Stimulated activated CD8-positive, alpha-beta memory T cell treated with anti-CD3 and anti-CD28 coated beads, Interleukin-4, amount 100 ng/mL, for 48 hours (primary cell): Measurements from ENCODE around the gene SPSB3.
"Not testable (repeated sequence)": the region's sequence is repeated elsewhere in the genome, so short reads cannot be mapped to it uniquely, and the experiment has no call there.

Experiments
- DNase-seq: peaks from one replicate; pipeline ENCODE4 v3.0.0-alpha.2; 2020

SPSB3 gene

DNA sequence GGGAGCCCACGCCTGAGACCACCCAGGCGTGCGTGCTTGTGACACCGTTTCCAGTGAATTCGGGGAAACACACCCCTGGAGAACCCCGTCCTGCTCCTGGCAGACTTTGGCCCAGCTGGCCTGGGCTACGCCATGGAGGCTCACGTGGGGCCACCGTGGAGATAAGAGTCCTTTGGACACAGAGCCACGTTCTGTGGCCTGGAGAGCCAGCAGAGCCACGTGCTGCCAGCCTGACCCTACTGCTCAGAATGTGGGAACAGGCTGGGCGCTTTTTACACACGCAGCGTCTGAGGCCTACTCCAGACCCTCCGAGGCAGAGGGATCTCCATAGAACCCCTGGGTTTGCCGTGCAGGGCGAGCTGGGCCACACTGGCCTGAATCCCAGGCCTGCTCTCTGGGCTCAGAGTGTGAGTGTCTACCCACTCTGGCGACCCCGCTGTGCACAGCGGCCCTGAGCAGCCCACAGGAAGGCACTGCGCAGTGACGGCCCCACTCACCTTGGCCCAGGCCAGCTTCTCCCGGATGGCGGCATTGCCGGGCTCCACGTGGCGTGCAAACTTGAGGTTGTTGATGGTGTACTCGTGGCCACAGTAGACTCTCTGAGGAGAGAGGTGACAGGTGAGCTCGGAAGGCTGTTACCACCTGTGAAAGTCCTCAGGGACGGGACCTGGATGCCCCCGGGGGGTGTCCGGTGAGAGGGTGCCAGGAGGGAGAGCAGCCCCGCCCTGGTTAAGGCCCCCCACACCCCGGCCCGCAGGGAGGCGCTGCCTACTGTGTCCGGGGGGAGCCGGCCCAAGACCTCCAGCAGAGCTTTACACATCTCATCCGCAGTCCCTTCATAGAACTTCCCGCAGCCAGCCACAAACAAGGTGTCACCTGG, 34.3 kb upstream of the SPSB3 start:
- DNase-seq, result no peak

DNA sequence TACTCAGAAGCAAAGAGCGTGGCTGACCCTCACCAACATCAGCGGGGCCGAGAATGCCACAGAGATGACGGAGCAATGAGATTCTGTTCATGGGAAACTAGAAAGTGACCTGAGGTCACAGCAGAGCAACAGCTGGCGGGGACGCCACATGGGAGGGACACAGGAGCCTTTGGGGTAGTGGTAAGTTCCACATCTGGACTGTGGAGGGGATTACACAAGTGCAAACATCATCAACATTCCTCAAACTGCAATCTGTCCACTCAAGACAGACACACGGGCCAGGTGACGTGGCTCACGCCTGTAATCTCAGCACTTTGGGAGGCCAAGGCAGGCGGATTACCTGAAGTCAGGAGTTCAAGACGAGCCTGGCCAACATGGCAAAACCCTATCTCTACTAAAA, 33.1 kb upstream of the SPSB3 start:
- DNase-seq, result no peak

DNA sequence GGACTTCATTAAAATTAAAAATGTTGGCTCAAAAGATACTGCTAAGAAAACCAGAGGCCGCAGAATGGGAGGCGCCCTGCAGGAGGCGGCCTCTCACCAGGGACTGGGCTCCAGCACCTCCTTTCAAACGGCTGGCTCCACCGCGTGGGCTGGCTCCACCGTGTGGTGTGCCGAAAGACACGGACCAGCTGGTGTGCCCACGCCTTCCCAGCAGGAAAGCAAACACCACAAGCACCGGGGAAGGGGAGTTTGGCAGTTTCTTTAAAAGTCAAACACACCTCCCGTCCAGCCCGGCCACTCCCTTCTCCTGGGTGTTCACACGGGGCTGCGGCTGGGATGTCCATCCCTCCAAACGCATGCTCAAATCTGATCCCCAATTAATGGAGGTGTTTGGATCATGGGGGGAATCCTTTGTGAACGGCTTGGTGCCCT, 30.4 kb upstream of the SPSB3 start:
- peak; percentile 72 for DNase-seq

DNA sequence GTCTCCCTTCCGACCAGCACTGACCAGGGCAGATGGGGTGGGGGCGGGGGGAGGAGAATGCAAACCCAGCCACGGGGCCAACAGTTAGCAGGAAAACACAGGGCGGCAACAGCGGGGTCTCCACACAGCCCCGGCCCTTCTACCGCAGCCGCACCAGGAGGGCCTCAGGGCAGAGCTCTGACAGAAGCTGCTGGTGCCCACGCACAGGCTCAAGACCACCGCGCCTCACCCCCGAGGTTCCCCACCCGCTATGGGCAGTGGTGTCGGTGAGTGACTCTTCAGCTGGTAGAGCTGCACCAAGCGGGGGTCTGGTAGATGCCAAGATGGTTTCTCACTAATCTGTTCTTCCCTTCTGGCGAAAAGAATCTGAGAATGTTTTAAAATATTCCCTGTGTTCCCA, 28.2 kb upstream of the SPSB3 start:
- no peak for DNase-seq

DNA sequence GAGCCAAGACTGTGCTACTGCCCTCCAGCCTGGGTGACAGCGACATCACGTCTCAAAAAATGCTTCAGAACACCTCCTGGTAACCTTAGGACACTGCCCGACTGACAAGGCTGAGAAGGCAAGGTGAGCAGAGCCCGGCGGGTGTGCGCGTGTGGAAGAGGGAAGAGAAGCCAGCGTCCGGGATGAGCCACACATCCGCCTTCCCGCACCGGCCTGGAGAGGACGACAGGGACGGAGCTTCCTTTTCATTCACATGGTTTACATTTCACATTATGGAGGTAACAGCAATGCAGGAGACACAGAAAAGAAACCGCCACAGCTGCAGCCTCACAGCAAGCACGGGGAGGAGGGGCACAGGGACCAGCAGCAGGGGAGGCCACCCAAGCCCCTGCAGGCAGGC, 27.7 kb upstream of the SPSB3 start:
- DNase-seq, result no peak

DNA sequence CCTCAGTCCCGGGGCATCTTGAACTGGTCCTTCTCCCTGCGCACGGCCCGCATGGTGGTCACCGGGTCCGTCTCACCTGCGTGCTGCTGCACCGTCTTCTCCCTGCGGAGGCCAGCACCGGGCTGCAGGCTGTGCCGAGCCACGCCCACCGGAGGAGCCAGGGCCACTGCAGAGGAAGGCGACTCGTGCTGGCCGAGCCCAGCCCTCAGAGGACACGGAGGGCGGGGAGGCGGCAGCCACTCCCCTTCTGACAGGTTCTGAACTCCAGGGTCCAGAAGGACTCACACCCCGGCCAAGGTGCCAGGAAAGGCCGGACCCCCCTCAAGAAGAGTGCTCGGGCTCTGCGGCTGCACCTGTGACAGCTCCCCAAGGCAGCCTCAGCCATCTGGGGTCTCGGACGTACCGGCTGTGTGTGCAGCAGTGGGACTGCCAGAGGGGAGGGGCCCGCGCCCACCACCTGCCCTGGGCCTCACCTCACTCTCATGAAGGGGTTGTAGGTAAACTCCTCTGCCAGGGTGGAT, 27.0 kb upstream of the SPSB3 start:
- no peak for DNase-seq

DNA sequence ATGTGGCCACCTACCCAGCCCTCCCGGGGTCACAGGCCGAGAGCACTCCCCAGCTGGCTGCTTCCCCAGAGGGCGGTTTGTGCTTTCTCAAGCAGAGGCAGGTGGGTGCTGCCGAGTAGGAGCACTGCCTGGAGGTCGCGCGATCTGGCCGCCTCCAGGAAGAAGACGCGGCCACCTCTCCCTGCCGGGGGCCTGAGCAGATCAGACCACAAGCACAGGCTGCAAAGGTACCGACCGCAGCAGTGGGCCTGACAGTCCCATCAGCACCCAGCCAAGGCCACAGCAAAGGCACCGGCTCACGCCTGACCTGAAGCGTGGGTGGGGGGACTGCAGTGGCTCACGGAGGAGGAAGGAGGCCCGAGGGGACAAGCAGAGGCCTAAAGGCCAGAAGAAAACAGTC, 26.3 kb upstream of the SPSB3 start:
- DNase-seq, result no peak

DNA sequence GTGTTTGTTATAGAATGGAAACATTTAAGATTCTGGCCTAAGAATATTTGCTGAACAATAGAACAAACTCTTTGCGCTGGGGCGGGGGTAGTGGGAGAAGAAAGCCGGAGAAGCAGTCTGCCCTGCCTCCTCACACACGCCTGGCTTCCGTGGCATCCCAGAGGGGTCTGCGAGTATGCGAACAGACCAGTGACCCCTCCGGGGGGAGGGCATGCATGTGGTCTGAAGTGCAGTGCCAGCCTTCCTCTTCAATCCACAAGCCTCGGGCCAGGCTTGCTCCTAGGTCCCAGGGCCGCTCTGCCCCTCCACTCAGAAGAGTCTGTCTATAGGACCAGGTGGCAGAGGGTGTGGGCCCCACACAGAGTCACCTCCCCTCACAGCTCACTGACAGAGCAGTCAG, 25.3 kb upstream of the SPSB3 start:
- no peak for DNase-seq

DNA sequence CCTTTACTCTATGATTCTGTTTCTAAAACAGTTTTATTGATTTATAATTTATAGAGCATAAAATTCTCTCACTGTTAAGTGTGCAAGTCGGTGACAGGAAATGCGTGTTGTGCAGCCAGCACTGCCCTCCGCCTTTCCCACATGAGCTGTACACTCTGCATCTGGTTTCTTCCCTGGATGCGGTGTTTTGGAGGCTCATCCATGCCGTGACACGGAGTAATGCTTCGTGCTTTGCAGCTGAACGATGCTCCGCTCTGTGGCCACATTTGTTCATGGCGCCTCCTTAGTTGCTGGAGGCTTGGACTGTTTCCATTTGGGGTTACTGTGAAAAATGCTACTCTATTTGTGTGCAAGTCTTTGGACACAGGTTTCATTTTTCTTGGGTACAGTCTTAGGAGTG, 18.3 kb upstream of the SPSB3 start:
- no peak for DNase-seq

DNA sequence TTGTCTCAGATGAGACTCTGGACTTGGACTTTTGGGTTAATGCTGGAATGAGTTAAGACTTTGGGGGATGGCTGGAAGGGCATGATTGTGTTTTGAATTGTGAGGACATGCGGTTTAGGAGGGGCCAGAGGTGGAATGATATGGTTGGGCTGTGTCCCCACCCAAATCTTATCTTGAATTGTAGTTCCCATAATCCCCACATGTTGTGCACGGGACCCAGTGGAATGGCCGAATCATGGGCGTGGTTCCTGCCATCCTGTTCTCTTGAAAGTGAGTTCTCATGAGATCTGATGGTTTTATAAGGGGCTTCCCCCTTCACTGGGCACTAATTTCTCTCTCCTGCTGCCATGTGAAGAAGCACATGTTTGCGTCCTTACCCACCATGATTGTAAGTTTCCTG, 16.9 kb upstream of the SPSB3 start:
- DNase-seq, result not testable (repeated sequence)

DNA sequence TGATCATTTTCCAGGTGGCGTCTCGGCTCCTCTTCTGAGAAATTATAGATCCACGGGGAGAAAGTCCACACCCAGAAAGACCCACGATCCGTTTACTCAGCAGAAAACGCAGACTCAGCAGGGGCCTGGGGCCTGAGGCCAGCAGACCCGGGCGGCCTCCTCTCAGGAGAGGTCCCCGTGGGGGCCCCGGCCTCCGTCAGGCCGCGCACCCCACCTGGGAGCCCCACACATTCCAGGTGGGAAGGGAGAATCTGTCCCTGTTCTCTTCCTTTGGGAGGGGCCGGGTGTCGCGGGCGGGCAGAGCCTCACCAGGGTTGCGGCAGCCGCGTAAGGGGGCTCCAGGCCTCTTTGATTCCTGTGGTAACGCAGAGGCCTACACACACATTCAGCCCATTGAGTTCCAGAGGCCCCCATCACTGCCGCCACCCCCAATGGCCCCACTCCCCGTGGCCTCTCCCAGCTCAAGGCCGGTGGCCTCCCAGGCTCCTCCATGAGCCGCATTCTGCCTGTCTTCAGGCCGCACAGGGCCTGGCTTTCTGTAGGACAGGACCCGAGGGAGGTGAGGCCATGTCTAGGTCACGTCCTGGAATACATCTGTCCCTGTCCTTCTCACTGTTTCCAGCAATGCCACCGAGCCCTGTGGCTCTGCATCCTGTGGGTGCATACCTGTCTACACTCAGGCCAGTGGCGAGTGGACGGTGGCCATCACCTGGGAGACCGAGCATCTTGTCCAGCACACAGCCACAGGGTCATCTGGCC, 12.7 kb upstream of the SPSB3 start:
- DNase-seq, result no peak

DNA sequence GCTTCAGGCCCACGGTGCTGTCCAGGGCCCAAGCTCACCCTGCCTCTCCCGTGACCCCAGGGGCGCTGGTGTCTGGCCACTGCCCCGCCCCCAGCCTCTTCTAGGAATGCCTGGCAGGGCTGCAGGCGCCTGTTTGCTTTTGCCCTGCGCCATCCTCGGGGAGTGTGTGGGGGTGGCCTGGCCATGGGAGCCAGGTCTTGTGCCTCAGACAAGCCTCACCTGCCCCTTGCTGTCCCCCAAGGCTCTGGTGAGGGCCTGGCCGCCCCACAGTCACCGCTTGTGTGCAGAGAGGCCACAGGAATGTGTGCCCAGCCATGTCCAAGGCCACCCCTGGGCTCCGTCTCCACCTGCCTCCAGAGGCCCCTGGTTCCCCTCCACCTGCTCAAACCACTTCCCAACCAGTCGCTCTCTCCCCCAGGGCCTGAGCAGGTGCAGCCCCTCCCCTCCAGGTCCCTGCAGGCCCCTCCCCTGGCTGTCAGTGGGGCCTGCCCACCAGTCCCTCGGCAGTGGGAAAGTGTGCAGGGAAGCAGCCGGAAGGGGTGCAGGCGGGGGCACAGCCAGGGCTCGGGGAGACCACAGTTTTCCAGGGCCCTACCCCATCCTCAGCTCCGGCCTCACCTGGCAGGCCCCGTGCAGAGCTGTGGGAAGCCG, 12.0 kb upstream of the SPSB3 start:
- no peak for DNase-seq

DNA sequence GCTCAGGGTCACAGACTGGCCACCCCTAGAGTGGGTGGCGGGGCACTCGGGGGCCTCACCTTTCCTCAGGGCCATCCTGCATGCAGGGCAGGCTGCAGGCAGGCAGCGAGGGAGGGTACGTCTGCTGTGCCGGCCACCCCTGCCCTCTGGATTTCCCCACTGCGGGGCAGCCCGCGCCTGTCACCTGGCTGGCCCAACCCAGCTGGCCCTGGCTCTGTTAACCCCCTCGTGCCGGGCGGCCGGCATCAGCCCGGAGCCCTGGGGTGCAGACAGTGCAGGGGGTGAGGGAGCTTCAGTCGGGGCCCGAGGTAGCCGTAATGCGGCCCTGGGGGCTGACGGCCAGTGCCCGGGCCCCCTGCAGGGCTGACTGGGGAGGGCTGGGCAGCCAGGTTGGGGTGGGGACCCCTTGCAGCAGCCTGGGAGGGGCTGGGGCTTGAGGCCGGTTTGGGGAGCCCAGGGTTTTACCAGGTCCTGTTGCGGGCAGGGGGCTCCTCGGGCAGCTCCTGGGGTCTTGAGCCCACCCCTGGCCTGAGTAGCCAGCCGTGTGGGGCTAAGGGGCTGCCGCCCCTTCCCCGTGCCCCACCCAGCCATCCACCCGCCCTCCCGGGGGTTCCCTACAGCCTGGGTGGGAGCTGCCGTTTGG, 11.3 kb upstream of the SPSB3 start, which contains the start of gene IGFALS:
TSS of gene IGFALS (minus strand) at position 128 of the 643 bp plus-strand sequence. CDS start at position 75, 53 bp downstream.
- DNase-seq, result no peak

DNA sequence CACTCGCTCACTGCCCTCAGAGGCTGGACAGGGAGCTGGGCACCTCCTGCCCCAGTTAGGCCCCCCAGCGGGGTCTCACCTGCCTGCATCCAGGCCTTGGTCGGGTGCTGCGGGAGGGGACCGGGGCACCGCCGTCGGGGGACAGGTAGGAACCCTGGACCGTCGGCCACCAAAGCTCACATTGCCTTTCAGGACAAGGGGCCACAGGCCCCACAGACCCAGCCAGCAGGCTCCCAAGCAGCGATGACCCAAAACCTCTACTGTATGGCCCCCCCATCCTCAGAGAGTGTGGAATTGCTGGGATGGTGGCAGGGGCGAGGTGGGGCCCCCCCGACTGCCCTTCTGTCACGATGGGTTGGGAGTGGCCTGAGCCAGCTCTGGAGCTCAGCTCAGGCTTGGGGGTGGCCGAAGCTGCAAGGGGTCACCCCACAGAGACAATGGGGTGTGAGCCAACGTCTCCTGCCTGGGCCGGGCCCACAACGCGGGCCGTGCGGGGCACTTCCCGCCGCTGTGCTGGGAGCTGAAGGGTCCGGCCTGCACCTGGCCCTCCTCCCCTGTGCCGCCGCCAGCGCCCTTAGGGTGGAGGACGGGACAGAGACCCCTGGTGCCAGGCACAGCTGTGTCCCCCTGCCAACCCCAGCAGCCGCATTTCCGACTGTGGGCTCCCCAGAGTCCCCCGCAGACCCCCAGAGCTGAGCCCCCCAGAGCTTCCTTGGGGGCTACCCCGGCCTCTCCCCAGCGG, 10.6 kb upstream of the SPSB3 start:
- DNase-seq, result no peak

DNA sequence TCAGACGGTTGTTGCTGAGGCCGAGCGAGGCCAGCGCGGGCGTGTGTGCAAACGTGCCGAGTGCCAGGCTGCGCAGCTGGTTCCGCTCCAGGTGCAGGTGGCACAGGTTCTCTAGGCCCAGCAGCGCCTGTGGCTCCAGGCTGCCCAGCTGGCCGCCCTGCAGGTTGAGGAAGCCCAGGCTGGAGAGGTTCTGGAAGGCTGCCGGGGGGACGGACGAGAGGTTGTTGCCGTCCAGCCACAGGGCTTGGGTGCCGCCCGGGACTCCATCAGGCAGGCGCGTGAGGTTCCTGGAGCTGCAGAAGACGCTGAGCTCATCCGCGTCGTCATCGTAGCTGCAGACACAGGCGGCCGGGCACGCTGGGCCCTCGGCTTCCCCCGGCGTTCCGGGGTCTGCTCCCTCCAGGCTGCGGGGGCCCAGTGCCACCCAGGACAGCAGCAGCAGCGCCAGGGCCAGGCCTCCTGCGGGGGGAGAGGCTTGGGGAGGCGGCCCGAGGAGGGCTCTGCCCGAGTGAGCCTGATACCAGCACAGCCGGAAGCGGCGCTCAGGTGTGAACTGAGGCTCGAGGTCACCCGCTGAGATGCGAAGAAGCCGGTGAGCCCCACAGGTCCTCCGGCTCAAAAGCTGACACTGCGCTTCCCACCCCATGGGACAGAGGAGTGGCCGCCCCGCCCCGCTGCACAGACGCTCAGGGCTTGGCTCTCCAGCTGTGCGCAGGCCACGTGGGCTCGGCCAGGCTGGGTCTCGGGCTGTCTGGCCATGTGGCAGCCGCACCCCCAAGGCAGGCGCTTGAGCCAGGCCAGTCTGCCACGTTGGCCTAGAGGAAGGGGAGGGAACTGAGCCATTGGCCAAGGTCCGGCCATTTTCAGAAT, 9.8 kb upstream of the SPSB3 start:
- no peak for DNase-seq

DNA sequence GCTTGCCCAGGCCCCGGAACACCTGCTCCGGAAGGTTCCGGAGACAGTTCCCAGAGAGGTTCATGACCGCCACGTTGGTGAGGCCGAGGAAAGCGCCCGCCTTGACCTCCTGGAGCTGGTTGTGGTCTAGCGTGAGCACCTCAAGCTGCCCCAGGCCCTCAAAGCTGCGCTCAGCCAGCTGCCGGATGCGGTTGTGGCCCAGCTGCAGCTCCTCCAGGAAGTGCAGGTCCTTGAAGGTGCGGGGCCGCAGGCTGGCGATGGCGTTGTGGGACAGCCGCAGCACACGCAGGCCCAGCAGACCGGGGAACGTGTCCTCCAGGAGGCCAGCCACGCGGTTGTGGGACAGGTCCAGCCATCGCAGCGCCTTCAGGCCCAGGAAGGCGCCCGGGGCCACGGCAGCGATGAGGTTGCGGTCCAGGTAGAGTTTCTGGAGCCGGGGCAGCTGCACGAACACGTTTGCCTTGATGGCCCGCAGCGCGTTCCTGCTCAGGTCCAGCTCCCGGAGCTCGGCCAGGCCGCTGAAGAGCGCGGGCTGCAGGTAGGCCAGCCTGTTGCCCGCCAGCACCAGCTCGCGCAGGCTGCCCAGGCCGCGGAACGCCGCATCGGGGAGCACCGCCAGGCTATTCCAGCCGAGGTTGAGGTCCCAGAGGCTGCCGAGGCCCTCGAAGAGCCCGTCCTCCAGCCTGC, 9.0 kb upstream of the SPSB3 start:
- no peak for DNase-seq

DNA sequence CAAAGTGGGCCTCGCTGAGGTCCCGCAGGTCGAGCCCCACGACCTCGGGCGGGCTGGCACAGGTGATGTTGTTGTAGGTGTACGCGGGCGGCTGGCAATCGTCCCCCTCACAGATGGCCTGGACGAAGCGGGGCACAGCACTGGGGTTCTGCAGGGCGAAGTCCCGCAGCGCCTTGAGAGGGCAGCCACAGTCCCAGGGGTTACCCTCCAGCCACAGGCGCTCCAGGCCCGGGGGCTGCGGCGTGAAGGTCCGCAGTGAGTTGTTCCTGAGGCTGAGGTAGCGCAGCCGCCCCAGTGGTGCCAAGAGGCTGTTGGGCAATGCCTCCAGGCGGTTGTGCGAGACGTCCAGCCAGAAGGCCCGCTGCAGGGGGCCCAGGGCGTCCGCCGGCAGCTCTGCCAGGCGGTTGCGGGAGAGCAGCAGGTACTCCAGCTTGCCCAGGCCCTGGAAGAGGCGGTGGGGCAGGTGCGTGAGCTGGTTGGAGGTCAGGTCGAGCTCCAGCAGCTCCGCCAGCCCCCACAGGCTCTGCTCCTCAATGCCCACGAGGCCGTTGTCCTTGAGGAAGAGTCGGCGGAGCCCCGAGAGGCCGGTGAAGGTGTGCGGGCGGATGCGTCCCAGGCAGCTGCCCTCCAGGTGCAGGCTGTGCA, 8.4 kb upstream of the SPSB3 start:
- DNase-seq, result no peak

DNA sequence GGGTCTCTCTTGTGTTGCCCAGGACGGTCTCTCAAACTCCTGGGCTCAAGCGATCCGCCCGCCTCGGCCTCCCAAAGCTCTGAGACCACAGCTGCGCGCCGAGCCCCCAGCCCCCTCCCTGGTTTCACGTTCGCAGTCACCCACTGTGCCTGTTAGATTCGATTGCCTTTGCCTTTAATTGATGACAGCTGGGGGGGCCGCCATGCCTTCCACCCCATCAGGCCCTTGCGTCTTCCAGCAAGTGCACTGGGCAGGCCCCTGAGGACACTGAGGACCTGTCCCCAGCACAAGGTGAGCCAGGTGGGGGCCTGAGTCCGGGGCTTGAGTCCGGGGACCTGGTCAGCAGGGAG, 7.9 kb upstream of the SPSB3 start:
- no peak for DNase-seq

DNA sequence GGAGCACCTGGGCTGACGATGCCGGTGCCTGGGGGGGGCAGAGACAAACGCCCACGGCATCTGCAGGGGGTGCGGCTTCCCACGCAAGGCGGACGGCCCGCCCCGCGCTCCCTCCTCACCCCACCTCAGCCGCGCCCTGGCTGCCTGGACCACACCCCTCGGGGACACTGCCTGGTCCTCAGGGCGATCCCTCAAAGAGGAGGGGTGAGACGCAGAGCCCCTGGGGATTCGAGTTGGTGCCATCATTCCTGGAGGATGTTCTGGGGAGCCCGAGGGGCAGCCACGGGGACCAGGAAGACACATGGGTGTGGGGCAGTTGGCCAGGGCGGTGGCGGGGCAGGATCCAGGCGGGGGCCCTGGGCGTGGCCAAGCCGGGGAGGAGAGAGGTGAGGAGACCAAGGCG, 7.3 kb upstream of the SPSB3 start:
- no peak for DNase-seq

DNA sequence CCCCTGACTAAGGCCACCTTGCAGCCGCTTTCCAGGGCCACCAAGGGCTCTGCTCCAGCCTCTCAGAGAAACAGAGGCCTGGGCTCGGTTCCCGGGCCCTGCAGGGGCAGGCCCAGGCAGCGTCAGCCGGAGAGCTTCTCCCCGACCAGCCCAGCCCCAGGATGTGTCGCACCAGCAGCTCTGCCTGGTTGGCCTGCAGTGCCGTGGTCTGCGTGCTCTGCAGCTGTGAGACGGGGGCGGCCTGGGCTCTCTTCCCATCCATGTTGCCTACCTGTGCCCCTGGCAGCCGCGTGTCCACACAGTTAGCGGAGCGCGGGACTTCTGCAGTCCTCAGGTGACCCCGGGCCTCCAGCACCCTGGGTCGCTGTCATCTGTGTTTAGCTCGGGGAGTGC, 6.3 kb upstream of the SPSB3 start:
- no peak for DNase-seq
